ENCODE data around the gene TMEM214.
A peak's percentile ranks its signal among the peaks of the same experiment; 100 is the strongest.

The TMEM214 gene

GRCh38 chr2:27032495-27033252 lies at the start of gene TMEM214:
TMEM214 (plus strand) TSS chr2:27032965; CDS start chr2:27033016, 51 bp downstream.
- peak; percentile 62 to 80 for DNase-seq

GRCh38 chr2:26983746-26984145 lies 49.0 kb upstream of the TMEM214 start:
- DNase-seq: no peak

GRCh38 chr2:26985807-26986206 lies 47.0 kb upstream of the TMEM214 start:
- no peak for DNase-seq

DNA sequence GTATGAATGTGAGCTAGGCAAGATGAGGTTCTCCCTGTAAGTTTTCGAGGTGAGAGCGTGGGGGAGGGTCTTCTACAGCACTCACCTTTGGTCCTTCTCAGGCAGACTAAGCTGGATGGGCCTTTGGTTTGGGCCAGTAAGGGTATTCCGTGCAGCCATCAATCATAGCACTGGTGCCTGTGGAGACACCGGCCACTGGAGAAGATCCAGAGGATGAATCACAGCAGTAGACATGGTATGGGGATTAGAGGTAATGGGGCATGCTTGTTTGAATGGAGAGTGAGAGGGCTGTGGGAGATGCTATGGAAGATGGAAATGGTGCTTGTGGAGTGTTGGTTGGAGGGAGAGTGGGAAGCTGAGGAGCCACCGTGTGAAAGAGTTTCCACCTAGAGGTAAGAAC lies 46.2 kb upstream of the TMEM214 start:
- DNase-seq: no peak

- no peak for DNase-seq
These were observed 44.5 kb upstream of the TMEM214 start for GRCh38 chr2:26988058-26988860.

DNA sequence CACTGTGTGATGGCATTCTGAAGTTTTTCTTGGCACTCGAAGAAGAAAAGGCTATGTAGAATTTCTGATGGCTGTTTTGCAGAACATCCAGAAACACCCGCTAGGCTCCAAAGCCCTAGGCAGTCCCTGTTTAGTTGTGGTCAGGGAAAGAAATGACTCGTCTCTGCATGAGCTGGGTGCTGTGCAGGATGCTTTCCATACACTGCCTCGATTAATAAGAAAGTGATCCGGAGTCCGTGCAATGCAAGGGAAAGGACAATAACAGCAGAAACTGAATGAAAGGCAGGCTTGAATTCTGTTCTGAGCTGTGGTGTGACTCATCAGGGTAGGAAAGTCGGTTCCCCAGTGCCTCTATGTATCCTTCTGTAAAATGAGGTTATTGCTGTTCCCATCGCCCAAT lies 43.6 kb upstream of the TMEM214 start:
- DNase-seq: no peak

DNA sequence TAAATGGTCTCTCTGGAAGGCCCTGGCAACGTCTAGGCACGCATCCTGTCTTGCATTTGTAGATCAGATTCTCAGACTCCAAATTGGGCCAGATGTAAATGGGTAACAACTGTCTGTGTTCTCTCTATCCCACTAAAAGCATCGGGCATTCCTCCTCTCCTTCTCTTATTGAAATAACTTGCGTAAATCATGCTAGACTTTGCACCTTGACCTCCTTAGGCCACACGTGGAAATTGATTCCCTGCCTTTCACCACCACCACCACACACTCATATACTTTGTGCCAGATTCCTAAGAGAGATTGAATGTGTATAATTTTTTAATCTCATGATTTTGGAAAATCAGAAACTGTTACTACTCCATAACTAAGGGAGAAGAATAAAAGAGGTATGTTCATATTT lies 41.0 kb upstream of the TMEM214 start:
- no peak for DNase-seq

DNA sequence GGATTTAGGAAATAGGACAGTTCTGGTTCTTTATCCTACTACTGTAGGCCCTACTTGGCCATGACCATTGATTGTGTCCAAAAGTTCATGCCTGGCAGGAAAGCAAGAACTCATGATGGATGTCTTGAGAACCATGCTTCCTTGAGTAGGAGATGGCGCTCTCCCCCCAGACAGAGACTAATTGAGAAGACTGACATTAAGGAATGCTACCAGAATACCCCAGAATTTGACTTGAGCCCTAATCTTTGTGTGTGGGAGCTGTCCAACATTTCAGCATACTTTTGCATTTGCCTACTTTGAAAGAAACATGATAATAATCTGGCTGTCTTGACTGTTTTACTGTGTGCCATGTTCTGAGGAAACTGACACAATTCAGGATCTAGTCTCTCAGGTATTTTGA lies 39.0 kb upstream of the TMEM214 start:
- DNase-seq: no peak

GRCh38 chr2:26994983-26995382 lies 37.8 kb upstream of the TMEM214 start:
- no peak for DNase-seq

DNA sequence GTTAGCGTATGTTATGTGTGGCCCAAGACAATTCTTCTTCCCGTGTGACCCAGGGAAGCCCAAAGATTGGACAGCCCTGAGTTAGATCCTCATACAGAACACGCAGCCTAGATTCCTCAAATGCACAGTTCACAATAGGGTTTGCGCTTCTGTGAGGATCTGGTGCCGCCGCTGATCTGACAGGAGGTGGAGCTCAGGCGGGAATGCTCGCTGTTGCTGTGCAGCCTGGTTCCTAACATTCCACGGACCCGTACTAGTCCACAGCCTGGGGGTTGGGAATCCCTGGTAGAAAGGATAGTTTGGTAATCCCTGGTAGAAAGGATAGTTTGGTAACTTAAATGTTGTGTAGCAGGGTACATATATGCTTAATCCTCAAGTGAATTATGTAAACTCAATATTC lies 35.4 kb upstream of the TMEM214 start:
- no peak for DNase-seq

DNA sequence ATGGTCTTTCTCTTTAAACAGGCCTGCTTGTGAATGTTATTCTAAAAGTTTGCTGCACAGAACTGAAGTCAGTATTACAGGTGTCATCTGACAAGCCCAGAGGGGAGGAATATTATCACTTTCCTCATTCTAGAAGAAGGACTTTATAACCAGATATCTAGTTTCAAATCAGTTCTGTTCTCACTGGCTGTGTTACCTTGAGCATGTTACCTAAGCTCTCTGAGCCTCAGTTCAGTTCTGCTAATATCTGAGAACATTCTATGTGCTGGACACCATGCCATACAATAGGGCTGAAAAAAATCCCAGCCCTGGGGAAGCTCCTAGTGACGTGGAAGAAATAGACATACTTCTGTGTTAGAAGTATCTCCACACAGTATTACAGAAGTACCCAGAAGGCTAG lies 34.4 kb upstream of the TMEM214 start:
- no peak for DNase-seq

DNA sequence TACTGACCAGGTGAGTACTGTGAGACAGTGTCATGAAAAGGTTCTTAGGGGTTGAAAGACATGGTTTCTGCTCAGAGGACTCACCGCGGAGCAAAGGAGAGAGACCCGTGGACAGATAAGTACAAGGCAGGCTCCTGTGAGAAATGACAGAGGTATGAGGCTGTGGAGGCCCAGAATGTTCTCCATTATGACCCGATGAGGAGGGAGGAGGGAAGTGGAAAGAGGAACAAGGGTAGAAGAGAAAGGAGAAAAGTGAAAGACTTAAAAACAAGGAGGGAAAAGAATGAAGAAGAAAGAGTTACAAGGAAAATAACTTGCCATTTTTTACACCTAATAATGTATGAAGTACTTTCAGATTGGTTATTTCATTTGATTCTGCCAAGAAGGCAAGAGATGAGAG lies 32.5 kb upstream of the TMEM214 start:
- no peak for DNase-seq

DNA sequence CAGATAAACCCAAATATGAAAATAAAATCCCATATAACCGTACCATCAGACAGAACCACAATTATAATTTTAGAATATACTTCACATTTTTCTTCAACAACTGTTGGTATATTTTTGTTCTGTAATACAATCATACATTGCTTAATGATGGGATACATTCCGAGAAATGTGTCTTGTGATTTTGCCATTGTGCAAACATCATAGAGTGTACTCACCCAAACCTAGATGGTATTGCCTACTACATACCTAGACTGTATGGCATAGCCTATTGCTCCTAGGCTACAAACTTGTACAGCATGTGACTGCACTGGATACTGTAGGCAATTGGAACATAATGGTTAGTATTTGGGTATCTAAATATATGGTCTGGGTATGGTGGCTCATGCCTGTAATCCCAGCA lies 31.8 kb upstream of the TMEM214 start:
- DNase-seq: no peak

- DNase-seq: no peak
These were observed 30.8 kb upstream of the TMEM214 start for GRCh38 chr2:27001950-27002349.

- no peak for DNase-seq
These were observed 29.8 kb upstream of the TMEM214 start for GRCh38 chr2:27003007-27003406.

DNA sequence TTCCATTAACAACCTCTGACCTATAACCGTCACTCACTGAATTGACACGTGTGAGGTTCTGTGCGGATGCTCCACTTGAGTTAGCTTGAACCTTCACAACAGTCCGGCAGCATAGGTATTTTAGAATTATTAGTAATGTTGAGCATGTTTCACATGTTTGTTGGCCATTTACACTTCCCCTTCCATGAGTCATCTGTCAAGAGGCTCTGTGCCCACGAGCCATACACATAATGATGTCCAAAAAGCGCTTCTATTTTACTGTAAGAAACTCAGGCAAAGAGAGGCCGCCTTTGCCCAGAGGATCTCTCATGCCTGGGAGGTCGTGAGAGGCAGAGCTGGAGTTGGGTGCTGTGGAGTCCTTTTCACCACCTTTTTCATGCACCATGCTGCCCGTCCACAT lies 28.9 kb upstream of the TMEM214 start:
- no peak for DNase-seq

- no peak for DNase-seq
These were observed 26.0 kb upstream of the TMEM214 start for GRCh38 chr2:27006602-27007415.

DNA sequence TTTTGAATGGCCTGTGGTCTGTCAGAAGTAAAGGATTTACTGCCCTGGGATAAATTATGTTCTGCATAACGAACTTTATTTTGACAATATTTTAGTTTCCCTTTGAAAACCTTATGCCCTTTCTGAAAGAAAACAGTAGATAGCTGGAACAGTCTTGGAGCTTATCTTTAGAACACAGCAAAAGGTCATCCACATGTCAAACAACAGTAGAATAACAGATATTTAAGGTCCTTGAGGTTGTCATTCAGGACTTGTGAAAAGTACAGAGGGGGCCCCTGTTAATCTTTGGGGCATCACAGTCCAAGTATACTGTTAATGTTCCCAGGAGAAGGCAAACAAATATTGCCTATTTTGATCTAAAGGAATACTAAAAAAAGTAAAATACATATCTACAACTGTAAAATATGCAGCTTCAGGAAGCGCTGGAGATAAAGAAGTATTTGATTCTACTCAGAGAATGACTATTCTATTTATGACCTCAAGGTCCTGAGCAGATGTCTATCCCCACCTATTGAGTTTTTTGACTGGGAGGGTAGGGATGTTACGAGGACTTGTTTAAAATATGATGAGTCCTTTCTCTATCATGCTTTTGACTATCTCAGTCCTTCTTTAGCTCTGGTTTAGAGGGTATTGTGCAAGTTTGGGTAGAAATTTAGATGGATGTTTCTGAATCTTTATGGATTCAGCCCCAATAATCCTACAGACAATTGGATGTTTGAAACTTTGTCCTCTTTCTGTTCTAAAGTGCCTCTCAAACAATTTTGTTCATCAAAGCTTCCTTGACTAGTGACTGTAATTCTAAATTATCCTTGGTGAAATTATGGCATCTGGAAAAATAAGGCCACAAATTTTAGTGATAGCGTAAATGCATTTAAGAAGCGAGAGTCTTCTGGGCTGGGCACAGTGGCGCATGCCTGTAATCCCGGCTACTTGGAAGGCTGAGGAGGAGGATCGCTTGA lies 25.1 kb upstream of the TMEM214 start:
- no peak for DNase-seq

DNA sequence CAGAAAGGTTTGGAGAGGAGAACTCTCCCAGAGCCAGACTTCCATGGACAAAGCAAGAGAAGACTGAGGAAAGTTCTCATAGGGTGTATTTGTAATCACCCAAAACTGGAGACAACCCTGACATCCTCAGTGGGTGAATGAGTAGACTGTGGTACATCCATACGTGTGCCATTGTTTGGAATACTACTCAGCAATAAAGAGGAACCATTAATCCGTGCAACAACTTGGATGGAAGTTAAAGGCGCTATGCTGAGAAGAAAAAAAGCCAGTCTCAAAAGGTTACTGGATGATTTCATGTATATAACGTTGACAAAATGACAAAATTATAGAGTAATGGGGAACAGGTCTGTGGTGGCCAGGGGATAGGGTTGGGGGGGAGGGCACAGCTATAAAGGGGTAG lies 24.1 kb upstream of the TMEM214 start:
- DNase-seq: no peak

DNA sequence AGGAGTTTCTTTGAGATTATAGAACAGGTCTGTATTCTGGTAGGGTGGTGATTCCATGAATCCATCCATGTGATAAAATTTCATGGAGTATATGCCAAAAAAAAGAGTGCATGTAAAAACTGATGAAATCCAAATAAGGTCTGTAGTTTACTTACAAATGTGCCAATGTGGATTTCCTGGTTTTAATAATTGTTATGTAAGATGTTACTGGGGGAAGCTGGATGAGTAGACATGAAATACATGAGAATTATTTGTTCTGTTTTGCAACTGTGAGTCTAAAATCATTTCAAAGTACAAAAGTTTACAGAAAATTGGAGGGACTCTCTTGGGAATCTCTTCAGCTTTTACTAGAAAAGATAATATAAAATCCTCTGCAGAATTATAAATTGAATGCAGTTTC lies 23.7 kb upstream of the TMEM214 start:
- no peak for DNase-seq

DNA sequence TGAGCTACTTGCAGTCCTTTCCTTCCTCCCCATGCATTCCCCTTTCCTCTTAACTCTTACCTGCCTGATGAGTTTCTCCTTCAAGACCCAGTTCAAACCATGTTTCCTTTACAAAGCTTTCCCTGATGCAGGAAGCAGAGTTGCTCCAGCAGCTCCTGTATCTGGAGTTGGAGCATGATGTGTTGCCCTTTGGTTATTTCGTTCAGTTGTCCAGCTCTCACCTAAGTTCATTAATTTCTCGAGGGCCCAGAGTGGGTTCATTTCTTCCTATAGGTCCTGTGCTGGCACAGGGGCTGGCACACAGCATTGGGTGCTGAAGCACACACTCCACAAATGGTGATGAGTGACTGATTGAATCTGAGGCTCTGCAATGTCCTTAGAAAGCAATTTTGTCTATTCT lies 23.0 kb upstream of the TMEM214 start:
- no peak for DNase-seq

GRCh38 chr2:27010139-27010538 lies 22.6 kb upstream of the TMEM214 start:
- no peak for DNase-seq

All from NCI-H1930 (cell line).